K562 (cell line): ENCODE measurements around the gene ANO7. TPM values are rescaled to one million over a fixed set of nuclear protein-coding genes. Genes with fewer than 3 reads are reported as not detected.

ENCODE experiments used
- ATAC-seq: fragments of 200-7000 bp; cut with Tn5 transposase; 3 replicates; pipeline ENCODE4 v1.9.1; 2020; ENCODE audit warnings: moderate library complexity
- BruUV-seq: library from RNA; stranded (reverse); fragments of 400-500 nt; replicated peaks from 2 replicates; lab custom pipeline; 2021; lab: Mats Ljungman, UMichigan
- CTCF ChIA-PET: fragments of 300-600 bp; formaldehyde crosslinking; extraction: SDS; loops from one replicate; lab custom pipeline; 2021; ENCODE audit warnings: low intra/inter-chr PET ratio; lab: Yijun Ruan, JAX
- POLR2A ChIA-PET: fragments of 300-600, 350-650 bp; sonication (Branson Sonifier 250); formaldehyde crosslinking; extraction: SDS; loops from one replicate; lab custom pipeline; 2021; ENCODE audit warnings: antibody characterized with exemption, inconsistent platforms; lab: Yijun Ruan, JAX
- DNase-seq, 4 experiments: peaks; one replicate each; pipeline versions ENCODE4 v3.0.0 to v3.0.0-alpha.2; 2011 to 2018; ENCODE audit warnings: low spot score in 3 of 4, mixed read lengths in 3 of 4; ENCODE audit errors: extremely low read depth in 1 of 4
- FAIRE-seq: peaks from 2 replicates; lab custom pipeline; 2011; peaks lifted over from hg19 to GRCh38; lab: Jason Lieb, UNC
- H2AFZ ChIP-seq: 2 replicates; pipeline ENCODE4 v1.6.0; 2011; ENCODE audit warnings: low read depth, low read length, control low read depth, inconsistent platforms
- H3K27ac ChIP-seq: fragments of 200-600 bp; 3 replicates; pipeline ENCODE4 v1.8.0; 2011; ENCODE audit warnings: low read depth, mild to moderate bottlenecking, control low read depth, inconsistent platforms, low read length, moderate library complexity, mixed read lengths; ENCODE audit errors: extremely low read depth
- H3K27me3 ChIP-seq, 2 experiments: fragments of 300-600 bp in 1 of 2; 2 replicates in 1 of 2; 3 replicates in 1 of 2; pipeline versions ENCODE4 v1.6.0 to v1.8.0; 2011; ENCODE audit warnings: inconsistent platforms in 2 of 2, low read length in 2 of 2, mild to moderate bottlenecking in 1 of 2, mixed read lengths in 1 of 2, moderate library complexity in 1 of 2; ENCODE audit not compliant: control insufficient read depth in 2 of 2, insufficient read depth in 2 of 2
- H3K36me3 ChIP-seq: fragments of 300-600 bp; 3 replicates; pipeline ENCODE4 v1.8.0; 2011; ENCODE audit warnings: mild to moderate bottlenecking, low read length, inconsistent platforms; ENCODE audit not compliant: control insufficient read depth, insufficient read depth
- H3K4me1 ChIP-seq, 2 experiments: fragments of 200-600 bp in 1 of 2; replicated peaks in 1 of 2; 2 replicates in 1 of 2; 3 replicates in 1 of 2; pipeline versions ENCODE4 v1.5.1 to v1.8.0; 2011; ENCODE audit warnings: inconsistent platforms in 2 of 2, low read length in 2 of 2, mild to moderate bottlenecking in 1 of 2, mixed read lengths in 1 of 2, moderate library complexity in 1 of 2; ENCODE audit not compliant: control insufficient read depth in 2 of 2, insufficient read depth in 2 of 2
- H3K4me2 ChIP-seq: 2 replicates; pipeline ENCODE4 v1.6.1; 2011; ENCODE audit warnings: low read length, control low read depth, inconsistent platforms, mixed read lengths; ENCODE audit not compliant: insufficient read depth
- H3K4me3 ChIP-seq: fragments of 200-600 bp; sonication (generic), shearing (Covaris generic); 2 replicates; pipeline ENCODE4 v1.5.1; 2016; ENCODE audit warnings: control low read depth, inconsistent platforms
- H3K79me2 ChIP-seq: fragments of 200-600 bp; 3 replicates; pipeline ENCODE4 v1.8.0; 2011; ENCODE audit warnings: low read length, inconsistent platforms; ENCODE audit not compliant: control insufficient read depth, insufficient read depth
- H3K9ac ChIP-seq, 2 experiments: 2 replicates each; pipeline versions ENCODE4 v1.6.0 to v1.6.1; 2011; ENCODE audit warnings: low read depth in 2 of 2, low read length in 2 of 2, control low read depth in 1 of 2, inconsistent platforms in 1 of 2, mild to moderate bottlenecking in 1 of 2, mixed read lengths in 1 of 2; ENCODE audit not compliant: insufficient read depth in 1 of 2
- H3K9me1 ChIP-seq: one replicate; pipeline ENCODE4 v1.6.0; 2011; ENCODE audit warnings: inconsistent platforms, mild to moderate bottlenecking, low read length, moderate library complexity; ENCODE audit not compliant: control insufficient read depth, insufficient read depth
- H3K9me3 ChIP-seq: replicated peaks from 2 replicates; pipeline ENCODE4 v1.5.1; 2011; ENCODE audit warnings: low read depth, low read length, inconsistent platforms; ENCODE audit not compliant: control insufficient read depth, insufficient read depth
- H4K20me1 ChIP-seq: replicated peaks from 2 replicates; pipeline ENCODE4 v1.6.1; 2011; ENCODE audit warnings: low read length, inconsistent platforms, mixed read lengths; ENCODE audit not compliant: control insufficient read depth, insufficient read depth
- ATF1 ChIP-seq, 2 experiments: fragments of 450-650 bp in 1 of 2; IDR thresholded peaks; 2 replicates each; pipeline ENCODE4 v1.6.1; 2016; ENCODE audit warnings: missing compliant biosample characterization in 1 of 2, missing genetic modification characterization in 1 of 2
- BDP1 ChIP-seq: IDR thresholded peaks from 3 replicates; pipeline ENCODE4 v1.6.1; 2011; ENCODE audit not compliant: insufficient read length, insufficient read depth
- KAT7 ChIP-seq: sonication (generic); formaldehyde crosslinking; IDR thresholded peaks from 2 replicates; pipeline ENCODE4 v1.8.0; 2022; ENCODE audit warnings: missing genetic modification reagents, mild to moderate bottlenecking, borderline replicate concordance
- KLF10 ChIP-seq: fragments of 250-450 bp; sonication (Bioruptor Pico); IDR thresholded peaks from 2 replicates; pipeline ENCODE4 v1.6.1; 2021; ENCODE audit warnings: matching md5 sums
- MECOM ChIP-seq: fragments of 250-450 bp; sonication (Bioruptor Pico); IDR thresholded peaks from 2 replicates; pipeline ENCODE4 v1.8.0; 2022; ENCODE audit warnings: inconsistent platforms
- PHB2 ChIP-seq: fragments of 450-650 bp; IDR thresholded peaks from 2 replicates; pipeline ENCODE4 v1.6.1; 2017; ENCODE audit warnings: low read depth
- PHF20 ChIP-seq: fragments of 450-650 bp; IDR thresholded peaks from 2 replicates; pipeline ENCODE4 v1.6.1; 2018; ENCODE audit not compliant: partially characterized antibody
- POLR2AphosphoS2 ChIP-seq: IDR thresholded peaks from 2 replicates; pipeline ENCODE4 v1.6.1; 2012; ENCODE audit warnings: low read length, improper control_type of control experiment
- SMARCC2 ChIP-seq: fragments of 450-650 bp; IDR thresholded peaks from 2 replicates; pipeline ENCODE4 v1.6.1; 2017; ENCODE audit warnings: antibody characterized with exemption, moderate library complexity, mild to moderate bottlenecking, low read depth
- TAF9B ChIP-seq: fragments of 450-650 bp; IDR thresholded peaks from 2 replicates; pipeline ENCODE4 v1.6.1; 2018; ENCODE audit warnings: mild to moderate bottlenecking; ENCODE audit not compliant: partially characterized antibody
- TARDBP ChIP-seq: fragments of 450-650 bp; IDR thresholded peaks from 2 replicates; pipeline ENCODE4 v1.6.1; 2016
- WGBS: fragments of 100-300 bp; shearing (Covaris generic); methylation state at CpG from one replicate; pipeline ENCODE4 v1.1.6; 2016; ENCODE audit warnings: low coverage, mixed read lengths; ENCODE audit not compliant: insufficient coverage; ENCODE audit errors: missing lambda C conversion rate; 5-methylcytosine and 5-hydroxymethylcytosine counted together
- in situ Hi-C: fragments of 300-500 bp; cut with MboI; formaldehyde crosslinking; loops from 4 replicates; pipeline ENCODE4 v1.15.0; 2018; ENCODE audit warnings: inconsistent platforms, mixed read lengths
- intact Hi-C: fragments of 100-400 bp; cut with micrococcal nuclease; formaldehyde crosslinking; loops from 2 replicates; pipeline ENCODE4 v1.14.2; 2022
- polyA plus RNA-seq, 8 experiments: library from polyadenylated mRNA; depleted of rRNA in 4 of 8; stranded (reverse) in 5 of 8; unstranded in 3 of 8; fragments of >200 nt; fragmentation: Nextera tagmentation in 2 of 8; fragmentation: Illumina TruSeq in 1 of 8; extraction: Ambion mirVana in 2 of 8; extraction: Trizol in 1 of 8; gene quantifications; 2 replicates each; pipeline versions ENCODE4 v1.2.1 to v1.2.3, GENCODE V29; 2011 to 2014; ENCODE audit warnings: inconsistent platforms in 1 of 8, missing spikeins in 1 of 8
- total RNA-seq, 7 experiments: library from RNA; depleted of rRNA in 6 of 7; stranded (reverse); fragments of >200 nt in 6 of 7; fragmentation: Illumina TruSeq in 2 of 7; extraction: Trizol in 2 of 7; gene quantifications; 2 replicates each; pipeline versions ENCODE4 v1.2.1 to v1.2.3, GENCODE V29; 2011 to 2021; ENCODE audit warnings: low replicate concordance in 1 of 7
- TF ChIP-seq, protein P1 (sequence below): IDR thresholded peaks from 3 replicates; pipeline ENCODE4 v1.6.1; 2011; ENCODE audit warnings: borderline replicate concordance, mild to moderate bottlenecking; ENCODE audit not compliant: insufficient read length, insufficient read depth
- TF ChIP-seq, protein P2 (sequence below): sonication (generic); formaldehyde crosslinking; IDR thresholded peaks from 2 replicates; pipeline ENCODE4 v1.8.0; 2022; ENCODE audit warnings: mild to moderate bottlenecking, missing genetic modification reagents, borderline replicate concordance
- TF ChIP-seq, protein P3 (sequence below): conservative IDR thresholded peaks from 2 replicates; pipeline ENCODE4 v1.6.1; 2011; ENCODE audit warnings: low read depth, mild to moderate bottlenecking, low read length; ENCODE audit not compliant: control insufficient read depth
- TF ChIP-seq, protein P4 (sequence below): fragments of 450-650 bp; IDR thresholded peaks from 2 replicates; pipeline ENCODE4 v1.6.1; 2016; ENCODE audit warnings: mild to moderate bottlenecking
- TF ChIP-seq, protein P5 (sequence below): sonication (generic); formaldehyde crosslinking; IDR thresholded peaks from 2 replicates; pipeline ENCODE4 v1.8.0; 2022; ENCODE audit warnings: missing genetic modification reagents, mild to moderate bottlenecking, moderate library complexity, borderline replicate concordance

The ANO7 gene
- total and polyA plus RNA-seq, 9 of the 15 experiments (the other 6 are each of a cell fraction or from before 2014, with no cell fraction given), result 0.28 to 5.1 (median 1.1) TPM

DNA sequence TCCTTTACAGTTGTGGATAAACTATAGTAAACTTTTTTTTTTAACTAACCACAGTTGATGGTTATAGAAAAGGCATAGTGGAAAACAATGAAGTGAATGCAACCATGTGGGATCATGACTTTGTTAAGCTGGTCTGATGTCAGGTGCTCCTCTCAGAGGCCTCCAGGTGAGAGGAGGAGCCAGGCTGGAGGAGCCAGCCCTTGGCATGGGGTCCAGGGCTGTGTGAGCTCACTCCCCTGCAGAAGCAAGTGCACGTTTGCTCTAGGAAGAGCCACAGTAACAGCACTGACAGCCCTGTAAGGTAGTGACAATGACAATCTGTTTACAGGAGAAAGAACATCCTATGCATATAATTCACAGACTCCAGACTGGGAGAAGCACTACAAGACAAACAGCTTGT, 32.5 kb upstream of the ANO7 start:
- Histone ChIP-seq H3K4me2 (no peak overlapping the region), H4K20me1 (peaks cover 5% of the 10 kb centered on the region; the same call in 1 of the 2 replicates), H2AFZ (no peak overlapping the region), H3K4me3 (no peak overlapping the region), H3K79me2 (peaks cover 14% of the 10 kb centered on the region), H3K27ac (no peak overlapping the region), H3K9me1 (no peaks in the 10 kb centered on the region), H3K27me3 (no peaks in the 10 kb centered on the region), H3K4me1 (peaks cover 4% of the 10 kb centered on the region in 2 experiments; a peak in 1 of 5 replicates), H3K36me3 (peaks cover 45% of the 10 kb centered on the region; the same call in 2 of the 3 replicates), H3K9me3 (no peaks in the 10 kb centered on the region), H3K9ac (peak overlapping the region in 1 of 2 experiments; percentile 52; a peak in 1 of 4 replicates)
- ChIA-PET POLR2A (no interaction called here), CTCF (no interaction called here)
- in situ Hi-C loops (no loop called here), intact Hi-C loops (no loop called here)
- DNase-seq, result no peak
- FAIRE-seq, result no peak
- no TSS peak for BruUV-seq
- 40% methylated on average over 1 of the region's 1 CpG for WGBS
- ATAC-seq, result no peak
- TF ChIP-seq KLF10 (CRISPR knock-in tag) (no peak), ATF1 (CRISPR knock-in tag; IDR thresholded peaks at IDR 0.05) (no peak), ATF1 (tag; IDR thresholded peaks at IDR 0.05) (no peak), PHB2 (no peak), KAT7 (CRISPR knock-in tag) (no peak), SMARCC2 (no peak), MECOM (no peak), BDP1 (no peak), POLR2AphosphoS2 (no peak), PHF20 (no peak), TAF9B (no peak), TARDBP (no peak)
- TF ChIP-seq, protein P1, sequence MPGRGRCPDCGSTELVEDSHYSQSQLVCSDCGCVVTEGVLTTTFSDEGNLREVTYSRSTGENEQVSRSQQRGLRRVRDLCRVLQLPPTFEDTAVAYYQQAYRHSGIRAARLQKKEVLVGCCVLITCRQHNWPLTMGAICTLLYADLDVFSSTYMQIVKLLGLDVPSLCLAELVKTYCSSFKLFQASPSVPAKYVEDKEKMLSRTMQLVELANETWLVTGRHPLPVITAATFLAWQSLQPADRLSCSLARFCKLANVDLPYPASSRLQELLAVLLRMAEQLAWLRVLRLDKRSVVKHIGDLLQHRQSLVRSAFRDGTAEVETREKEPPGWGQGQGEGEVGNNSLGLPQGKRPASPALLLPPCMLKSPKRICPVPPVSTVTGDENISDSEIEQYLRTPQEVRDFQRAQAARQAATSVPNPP, result no peak
- TF ChIP-seq, protein P2, sequence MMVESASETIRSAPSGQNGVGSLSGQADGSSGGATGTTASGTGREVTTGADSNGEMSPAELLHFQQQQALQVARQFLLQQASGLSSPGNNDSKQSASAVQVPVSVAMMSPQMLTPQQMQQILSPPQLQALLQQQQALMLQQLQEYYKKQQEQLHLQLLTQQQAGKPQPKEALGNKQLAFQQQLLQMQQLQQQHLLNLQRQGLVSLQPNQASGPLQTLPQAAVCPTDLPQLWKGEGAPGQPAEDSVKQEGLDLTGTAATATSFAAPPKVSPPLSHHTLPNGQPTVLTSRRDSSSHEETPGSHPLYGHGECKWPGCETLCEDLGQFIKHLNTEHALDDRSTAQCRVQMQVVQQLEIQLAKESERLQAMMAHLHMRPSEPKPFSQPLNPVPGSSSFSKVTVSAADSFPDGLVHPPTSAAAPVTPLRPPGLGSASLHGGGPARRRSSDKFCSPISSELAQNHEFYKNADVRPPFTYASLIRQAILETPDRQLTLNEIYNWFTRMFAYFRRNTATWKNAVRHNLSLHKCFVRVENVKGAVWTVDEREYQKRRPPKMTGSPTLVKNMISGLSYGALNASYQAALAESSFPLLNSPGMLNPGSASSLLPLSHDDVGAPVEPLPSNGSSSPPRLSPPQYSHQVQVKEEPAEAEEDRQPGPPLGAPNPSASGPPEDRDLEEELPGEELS (CRISPR knock-in tag), result no peak
- TF ChIP-seq, protein P3, sequence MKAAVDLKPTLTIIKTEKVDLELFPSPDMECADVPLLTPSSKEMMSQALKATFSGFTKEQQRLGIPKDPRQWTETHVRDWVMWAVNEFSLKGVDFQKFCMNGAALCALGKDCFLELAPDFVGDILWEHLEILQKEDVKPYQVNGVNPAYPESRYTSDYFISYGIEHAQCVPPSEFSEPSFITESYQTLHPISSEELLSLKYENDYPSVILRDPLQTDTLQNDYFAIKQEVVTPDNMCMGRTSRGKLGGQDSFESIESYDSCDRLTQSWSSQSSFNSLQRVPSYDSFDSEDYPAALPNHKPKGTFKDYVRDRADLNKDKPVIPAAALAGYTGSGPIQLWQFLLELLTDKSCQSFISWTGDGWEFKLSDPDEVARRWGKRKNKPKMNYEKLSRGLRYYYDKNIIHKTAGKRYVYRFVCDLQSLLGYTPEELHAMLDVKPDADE, result no peak
- TF ChIP-seq, protein P4, sequence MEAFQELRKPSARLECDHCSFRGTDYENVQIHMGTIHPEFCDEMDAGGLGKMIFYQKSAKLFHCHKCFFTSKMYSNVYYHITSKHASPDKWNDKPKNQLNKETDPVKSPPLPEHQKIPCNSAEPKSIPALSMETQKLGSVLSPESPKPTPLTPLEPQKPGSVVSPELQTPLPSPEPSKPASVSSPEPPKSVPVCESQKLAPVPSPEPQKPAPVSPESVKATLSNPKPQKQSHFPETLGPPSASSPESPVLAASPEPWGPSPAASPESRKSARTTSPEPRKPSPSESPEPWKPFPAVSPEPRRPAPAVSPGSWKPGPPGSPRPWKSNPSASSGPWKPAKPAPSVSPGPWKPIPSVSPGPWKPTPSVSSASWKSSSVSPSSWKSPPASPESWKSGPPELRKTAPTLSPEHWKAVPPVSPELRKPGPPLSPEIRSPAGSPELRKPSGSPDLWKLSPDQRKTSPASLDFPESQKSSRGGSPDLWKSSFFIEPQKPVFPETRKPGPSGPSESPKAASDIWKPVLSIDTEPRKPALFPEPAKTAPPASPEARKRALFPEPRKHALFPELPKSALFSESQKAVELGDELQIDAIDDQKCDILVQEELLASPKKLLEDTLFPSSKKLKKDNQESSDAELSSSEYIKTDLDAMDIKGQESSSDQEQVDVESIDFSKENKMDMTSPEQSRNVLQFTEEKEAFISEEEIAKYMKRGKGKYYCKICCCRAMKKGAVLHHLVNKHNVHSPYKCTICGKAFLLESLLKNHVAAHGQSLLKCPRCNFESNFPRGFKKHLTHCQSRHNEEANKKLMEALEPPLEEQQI, result no peak
- TF ChIP-seq, protein P5, sequence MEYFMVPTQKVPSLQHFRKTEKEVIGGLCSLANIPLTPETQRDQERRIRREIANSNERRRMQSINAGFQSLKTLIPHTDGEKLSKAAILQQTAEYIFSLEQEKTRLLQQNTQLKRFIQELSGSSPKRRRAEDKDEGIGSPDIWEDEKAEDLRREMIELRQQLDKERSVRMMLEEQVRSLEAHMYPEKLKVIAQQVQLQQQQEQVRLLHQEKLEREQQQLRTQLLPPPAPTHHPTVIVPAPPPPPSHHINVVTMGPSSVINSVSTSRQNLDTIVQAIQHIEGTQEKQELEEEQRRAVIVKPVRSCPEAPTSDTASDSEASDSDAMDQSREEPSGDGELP (CRISPR knock-in tag), result no peak
